Ishikawa (cell line): Measurements from ENCODE around the gene STAT4.

Source experiments
- CEBPB ChIP-seq: IDR thresholded peaks from 2 replicates; pipeline ENCODE4 v1.6.1; 2012
- CREB1 ChIP-seq: IDR thresholded peaks from 2 replicates; pipeline ENCODE4 v1.6.1; 2012; ENCODE audit warnings: low read depth
- EGR1 ChIP-seq: IDR thresholded peaks from 2 replicates; pipeline ENCODE4 v1.6.1; 2012
- EP300 ChIP-seq: IDR thresholded peaks from 2 replicates; pipeline ENCODE4 v1.6.1; 2012; ENCODE audit warnings: borderline replicate concordance
- FOXM1 ChIP-seq: IDR thresholded peaks from 2 replicates; pipeline ENCODE4 v1.6.1; 2012; ENCODE audit warnings: low read depth, borderline replicate concordance
- MAX ChIP-seq: IDR thresholded peaks from 2 replicates; pipeline ENCODE4 v1.6.1; 2012
- NFIC ChIP-seq: IDR thresholded peaks from 2 replicates; pipeline ENCODE4 v1.6.1; 2012
- RAD21 ChIP-seq: IDR thresholded peaks from 2 replicates; pipeline ENCODE4 v1.6.1; 2012; ENCODE audit warnings: low read depth
- TAF1 ChIP-seq: IDR thresholded peaks from 2 replicates; pipeline ENCODE4 v1.6.1; 2012; ENCODE audit warnings: low read depth, mild to moderate bottlenecking
- TCF12 ChIP-seq: IDR thresholded peaks from 2 replicates; pipeline ENCODE4 v1.6.1; 2012; ENCODE audit warnings: low read depth
- TEAD4 ChIP-seq: IDR thresholded peaks from 2 replicates; pipeline ENCODE4 v1.6.1; 2012

GRCh38 chr2:191081411-191082155, 69.2 kb downstream of the STAT4 start:
- no peak for TF ChIP-seq TCF12
- TF ChIP-seq EP300: no peak
- no peak for TF ChIP-seq MAX
- TF ChIP-seq RAD21: no peak
- TF ChIP-seq CEBPB: no peak
- TF ChIP-seq FOXM1: no peak
- TF ChIP-seq NFIC: no peak
- TF ChIP-seq EGR1: no peak
- no peak for TF ChIP-seq TEAD4
- no peak for TF ChIP-seq CREB1
- TF ChIP-seq TAF1: no peak
